Mesenchymal stem cell (in vitro differentiated cells and primary cell): ENCODE data around the gene ZIC2.
A peak's percentile ranks its signal among the peaks of the same experiment; 100 is the strongest.

Source experiments
- DNase-seq: peaks from one replicate; pipeline ENCODE4 v3.0.0-alpha.2; 2013
- H2AFZ ChIP-seq: one replicate; pipeline ENCODE4 v1.6.1; 2013; ENCODE audit warnings: low read depth, mild to moderate bottlenecking, control low read depth, inconsistent platforms, low read length, moderate library complexity
- H2AK5ac ChIP-seq: 2 replicates; pipeline ENCODE4 v1.6.1; 2013; ENCODE audit warnings: low read length, moderate library complexity, mild to moderate bottlenecking, inconsistent platforms; ENCODE audit not compliant: severe bottlenecking
- H2BK120ac ChIP-seq: one replicate; pipeline ENCODE4 v1.6.1; 2013; ENCODE audit warnings: low read depth, mild to moderate bottlenecking, inconsistent platforms, low read length, moderate library complexity
- H2BK12ac ChIP-seq, 2 experiments: one replicate each; pipeline ENCODE4 v1.6.1; 2013; ENCODE audit warnings: inconsistent platforms in 2 of 2, low read length in 2 of 2, mild to moderate bottlenecking in 2 of 2, moderate library complexity in 2 of 2, control low read depth in 1 of 2
- H2BK15ac ChIP-seq: one replicate; pipeline ENCODE4 v1.6.1; 2013; ENCODE audit warnings: mild to moderate bottlenecking, low read depth, inconsistent platforms; ENCODE audit not compliant: poor library complexity, severe bottlenecking
- H2BK5ac ChIP-seq: 2 replicates; pipeline ENCODE4 v1.6.1; 2013; ENCODE audit warnings: low read depth, mild to moderate bottlenecking, low read length, control low read depth, inconsistent platforms; ENCODE audit not compliant: poor library complexity, severe bottlenecking
- H3K14ac ChIP-seq, 2 experiments: one replicate each; pipeline ENCODE4 v1.6.1; 2013; ENCODE audit warnings: inconsistent platforms in 2 of 2, low read length in 2 of 2, control low read depth in 1 of 2, mild to moderate bottlenecking in 1 of 2, moderate library complexity in 1 of 2
- H3K18ac ChIP-seq, 2 experiments: one replicate each; pipeline ENCODE4 v1.6.1; 2013; ENCODE audit warnings: inconsistent platforms in 2 of 2, low read length in 2 of 2, control low read depth in 1 of 2, low read depth in 1 of 2, mild to moderate bottlenecking in 1 of 2
- H3K23ac ChIP-seq, 2 experiments: one replicate each; pipeline ENCODE4 v1.6.1; 2013; ENCODE audit warnings: inconsistent platforms in 2 of 2, low read length in 2 of 2, mild to moderate bottlenecking in 2 of 2, moderate library complexity in 2 of 2, control low read depth in 1 of 2
- H3K27ac ChIP-seq: 2 replicates; pipeline ENCODE4 v1.5.1; 2013; ENCODE audit warnings: mild to moderate bottlenecking, moderate library complexity, low read length, control low read depth, inconsistent platforms; ENCODE audit not compliant: poor library complexity, severe bottlenecking
- H3K27me3 ChIP-seq, 2 experiments: 2 replicates each; pipeline versions ENCODE4 v1.6.1 to v1.7.0; 2013; ENCODE audit warnings: low read length in 2 of 2, mild to moderate bottlenecking in 2 of 2, moderate library complexity in 2 of 2, control low read depth in 1 of 2, inconsistent platforms in 1 of 2; ENCODE audit not compliant: control insufficient read depth in 1 of 2, insufficient read depth in 1 of 2
- H3K36me3 ChIP-seq, 2 experiments: 2 replicates each; pipeline versions ENCODE4 v1.6.1 to v1.7.0; 2013; ENCODE audit warnings: low read length in 2 of 2, control low read depth in 1 of 2, inconsistent platforms in 1 of 2, low read depth in 1 of 2, mild to moderate bottlenecking in 1 of 2; ENCODE audit not compliant: insufficient read depth in 2 of 2, control insufficient read depth in 1 of 2
- H3K4ac ChIP-seq, 2 experiments: one replicate each; pipeline ENCODE4 v1.6.1; 2013; ENCODE audit warnings: inconsistent platforms in 2 of 2, low read length in 2 of 2, mild to moderate bottlenecking in 2 of 2, moderate library complexity in 2 of 2, control low read depth in 1 of 2, low read depth in 1 of 2
- H3K4me1 ChIP-seq: 2 replicates; pipeline ENCODE4 v1.6.1; 2013; ENCODE audit warnings: low read depth, low read length, control low read depth; ENCODE audit not compliant: control insufficient read depth, insufficient read depth
- H3K4me2 ChIP-seq: 2 replicates; pipeline ENCODE4 v1.6.1; 2013; ENCODE audit warnings: low read length, mild to moderate bottlenecking, inconsistent platforms; ENCODE audit not compliant: poor library complexity, severe bottlenecking
- H3K4me3 ChIP-seq, 2 experiments: 2 replicates each; pipeline versions ENCODE4 v1.5.1 to v1.7.0; 2013; ENCODE audit warnings: low read length in 2 of 2, mild to moderate bottlenecking in 2 of 2, control low read depth in 1 of 2, low read depth in 1 of 2; ENCODE audit not compliant: insufficient read depth in 1 of 2
- H3K79me1 ChIP-seq: replicated peaks from 2 replicates; pipeline ENCODE4 v1.6.1; 2013; ENCODE audit warnings: mild to moderate bottlenecking, control low read depth, low read length, inconsistent platforms; ENCODE audit not compliant: poor library complexity, severe bottlenecking
- H3K9ac ChIP-seq: 2 replicates; pipeline ENCODE4 v1.7.0; 2013; ENCODE audit warnings: mild to moderate bottlenecking, low read length, moderate library complexity
- H3K9me3 ChIP-seq: 2 replicates; pipeline ENCODE4 v1.7.0; 2013; ENCODE audit warnings: mild to moderate bottlenecking, low read length; ENCODE audit not compliant: control insufficient read depth
- H4K8ac ChIP-seq: one replicate; pipeline ENCODE4 v1.6.1; 2013; ENCODE audit warnings: inconsistent platforms, mild to moderate bottlenecking, low read length, moderate library complexity
- H4K91ac ChIP-seq: one replicate; pipeline ENCODE4 v1.6.1; 2013; ENCODE audit warnings: mild to moderate bottlenecking, low read length, inconsistent platforms
- WGBS: methylation state at CpG from one replicate; pipeline ENCODE4 v1.1.7; 2013; ENCODE audit warnings: mixed read lengths; 5-methylcytosine and 5-hydroxymethylcytosine counted together

Gene ZIC2

DNA sequence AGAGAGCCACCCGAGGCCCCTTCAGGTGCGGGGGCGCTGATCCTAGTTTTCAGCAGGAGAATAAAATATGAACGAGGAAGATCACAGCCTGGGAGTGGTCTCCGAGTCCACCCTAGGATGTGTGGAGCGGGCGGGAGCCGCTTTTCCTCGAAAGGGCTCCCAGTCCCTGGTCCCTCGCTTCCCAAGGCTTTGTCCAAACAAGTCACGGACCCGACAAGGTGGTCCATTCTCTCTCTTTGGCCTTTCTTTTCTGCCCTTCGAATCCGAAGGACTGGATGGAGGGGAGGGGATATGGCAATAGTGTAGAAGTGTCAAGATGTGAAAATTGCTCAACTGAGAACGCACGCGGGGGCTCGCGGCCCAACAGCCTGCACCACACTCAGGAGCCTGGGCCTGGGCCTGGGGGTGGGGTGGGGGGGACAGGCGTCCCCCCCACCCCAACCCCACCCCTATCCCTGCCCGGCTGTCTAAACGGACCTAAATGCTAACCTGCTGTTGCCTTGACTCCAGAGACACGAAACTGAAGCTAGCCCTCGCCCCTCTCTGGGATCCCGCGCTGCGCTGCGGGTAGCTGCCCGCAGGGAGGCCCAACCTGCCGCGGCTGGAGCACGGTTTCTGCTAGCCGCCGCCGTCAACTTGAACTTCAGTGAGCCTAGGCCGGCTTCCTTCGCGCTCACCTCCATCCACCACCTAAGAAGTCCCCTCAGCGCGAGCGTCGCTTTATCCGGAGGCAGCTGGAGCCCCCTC, 7.1 kb downstream of the ZIC2 start:
- WGBS: 7% methylated on average over 34 of the region's 43 CpGs
- no peak overlapping the region for H3K4ac ChIP-seq
- H2BK5ac ChIP-seq: peak overlapping the region; percentile 80
- H4K8ac ChIP-seq: no peak overlapping the region
- H3K27ac ChIP-seq: peak overlapping the region; percentile 89
- no peaks in the 10 kb centered on the region for H3K9me3 ChIP-seq
- H2BK12ac ChIP-seq: no peak overlapping the region
- H3K79me1 ChIP-seq: no peaks in the 10 kb centered on the region
- DNase-seq: no peak
- H3K18ac ChIP-seq: no peak overlapping the region
- no peak overlapping the region for H2AFZ ChIP-seq
- H3K4me2 ChIP-seq: peak overlapping the region; percentile 78
- no peak overlapping the region for H2BK120ac ChIP-seq
- H3K27me3 ChIP-seq: peaks cover 0 to 98% of the 10 kb centered on the region in 2 experiments
- peak overlapping the region in 1 of 2 experiments; percentile 31 for H3K4me3 ChIP-seq
- no peak overlapping the region for H2BK15ac ChIP-seq
- H3K36me3 ChIP-seq: peaks cover 0 to 19% of the 10 kb centered on the region in 2 experiments
- no peak overlapping the region for H4K91ac ChIP-seq
- H3K23ac ChIP-seq: no peak overlapping the region
- H3K14ac ChIP-seq: no peak overlapping the region
- H2AK5ac ChIP-seq: peak overlapping the region; percentile 14
- H3K9ac ChIP-seq: no peak overlapping the region
- peaks cover 30% of the 10 kb centered on the region for H3K4me1 ChIP-seq

DNA sequence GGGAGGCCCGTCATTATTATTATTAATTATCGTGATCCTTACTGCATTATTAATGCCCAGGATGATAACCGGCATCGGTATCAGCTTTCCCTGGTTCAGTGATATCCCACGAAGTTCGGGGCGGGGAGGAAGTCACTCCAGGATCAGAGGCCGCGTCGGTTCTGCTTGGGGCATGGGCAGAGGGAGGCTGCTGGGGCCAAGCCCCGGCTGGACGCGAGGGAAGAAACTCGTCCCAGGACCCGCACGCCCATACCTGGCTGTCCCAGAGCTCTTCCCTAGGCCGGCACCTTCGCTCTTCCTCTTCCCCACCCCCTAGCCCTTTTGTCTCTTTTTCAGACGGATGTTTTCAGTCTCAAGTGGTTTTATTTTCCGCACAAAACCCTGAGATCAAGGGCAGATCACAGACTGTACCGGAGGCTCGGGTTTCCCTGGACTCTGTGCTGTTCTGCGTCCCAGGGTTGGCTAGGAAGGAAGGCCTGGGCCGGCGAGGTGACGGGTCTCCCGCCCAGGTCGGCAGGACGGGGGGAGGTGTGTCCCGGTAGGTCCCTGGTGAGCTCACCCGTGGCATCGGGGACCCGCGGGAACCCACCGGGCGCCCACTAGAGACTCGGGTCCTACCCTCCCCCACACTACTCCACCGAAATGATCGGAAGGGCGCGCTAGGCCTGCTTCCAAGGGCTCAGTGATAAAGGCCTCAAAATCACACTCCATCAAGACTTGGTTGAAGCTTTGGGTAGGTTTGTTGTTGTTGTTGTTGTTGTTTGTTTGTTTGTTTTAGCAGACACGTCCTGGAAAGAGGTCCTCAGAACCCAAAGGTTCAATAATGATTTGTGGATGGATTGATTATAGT, 7.9 kb downstream of the ZIC2 start:
- Histone ChIP-seq H3K27me3 (peaks cover 0 to 98% of the 10 kb centered on the region in 2 experiments), H3K4ac (no peak overlapping the region), H2BK5ac (peak overlapping the region; percentile 80), H2BK12ac (no peak overlapping the region), H3K14ac (no peak overlapping the region), H2AK5ac (peak overlapping the region; percentile 88), H3K9me3 (no peaks in the 10 kb centered on the region), H3K9ac (no peak overlapping the region), H3K4me1 (peaks cover 30% of the 10 kb centered on the region), H3K23ac (no peak overlapping the region), H2AFZ (no peak overlapping the region), H3K79me1 (no peaks in the 10 kb centered on the region), H2BK15ac (no peak overlapping the region), H4K8ac (no peak overlapping the region), H2BK120ac (no peak overlapping the region), H3K36me3 (peaks cover 0 to 15% of the 10 kb centered on the region in 2 experiments), H3K4me3 (peak overlapping the region in 1 of 2 experiments; percentile 21), H4K91ac (no peak overlapping the region), H3K18ac (no peak overlapping the region), H3K4me2 (peak overlapping the region; percentile 78), H3K27ac (peak overlapping the region; percentile 89)
- no peak for DNase-seq
- 9% methylated on average over 27 of the region's 42 CpGs for WGBS

DNA sequence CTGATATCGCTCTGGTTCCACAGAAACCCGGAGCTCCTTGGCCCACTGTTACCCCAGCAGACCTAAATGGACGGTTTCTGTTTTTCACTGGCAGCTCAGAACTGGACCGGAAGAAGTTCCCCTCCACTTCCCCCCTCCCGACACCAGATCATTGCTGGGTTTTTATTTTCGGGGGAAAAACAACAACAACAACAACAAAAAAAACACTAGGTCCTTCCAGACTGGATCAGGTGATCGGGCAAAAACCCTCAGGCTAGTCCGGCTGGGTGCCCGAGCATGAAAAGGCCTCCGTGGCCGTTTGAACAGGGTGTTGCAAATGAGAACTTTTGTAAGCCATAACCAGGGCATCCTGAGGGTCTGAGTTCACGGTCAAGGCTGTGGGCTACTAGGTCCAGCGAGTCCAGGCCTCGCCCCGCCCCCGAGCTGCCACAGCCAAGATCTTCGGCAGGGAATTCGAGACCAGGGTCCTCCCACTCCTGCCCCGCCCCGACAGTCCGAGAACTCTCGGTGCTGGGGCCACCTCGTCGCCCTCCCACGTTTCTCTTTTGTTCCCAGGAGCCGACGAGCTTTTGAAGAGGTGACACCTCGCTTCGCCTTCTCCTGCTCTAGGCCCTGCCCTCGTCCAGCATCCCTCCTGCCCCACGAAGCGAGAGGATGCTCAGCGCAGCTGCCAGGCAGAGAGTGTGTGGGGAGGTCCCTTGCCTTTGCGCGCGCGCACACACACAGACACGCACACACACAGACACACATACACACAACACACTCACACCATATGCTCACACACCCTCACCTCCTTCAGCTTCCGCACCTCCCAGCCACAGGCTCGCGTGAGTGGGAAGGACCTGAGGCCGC, 8.8 kb downstream of the ZIC2 start:
- Histone ChIP-seq H3K9me3 (peaks cover 8% of the 10 kb centered on the region), H3K79me1 (no peaks in the 10 kb centered on the region), H3K18ac (no peak overlapping the region), H3K9ac (no peak overlapping the region), H3K27me3 (peaks cover 0 to 99% of the 10 kb centered on the region in 2 experiments), H4K8ac (no peak overlapping the region), H2BK12ac (no peak overlapping the region), H2AK5ac (peak overlapping the region; percentile 88), H3K4me2 (peak overlapping the region; percentile 78), H2BK15ac (no peak overlapping the region), H3K14ac (no peak overlapping the region), H3K4me3 (no peak overlapping the region), H3K4ac (no peak overlapping the region), H2AFZ (no peak overlapping the region), H3K36me3 (peaks cover 0 to 6% of the 10 kb centered on the region in 2 experiments), H3K4me1 (peaks cover 30% of the 10 kb centered on the region), H2BK5ac (peak overlapping the region; percentile 80), H4K91ac (no peak overlapping the region), H2BK120ac (no peak overlapping the region), H3K23ac (no peak overlapping the region), H3K27ac (peak overlapping the region; percentile 89)
- DNase-seq: no peak
- 12% methylated on average over 42 of the region's 42 CpGs for WGBS
